CD4-positive, alpha-beta memory T cell (primary cell): Measurements from ENCODE around the gene GCC2. TPM values are rescaled to one million over a fixed set of nuclear protein-coding genes. Genes with fewer than 3 reads are reported as not detected.

ENCODE experiments used
- polyA plus RNA-seq, 2 donors: library from polyadenylated mRNA; unstranded; fragments of 300-500 nt; fragmentation: Illumina TruSeq; gene quantifications; one replicate each; pipeline ENCODE4 v1.2.3, GENCODE V29; 2021
- total RNA-seq, 2 experiments: library from RNA; stranded (reverse); gene quantifications; one replicate each; pipeline ENCODE4 v1.2.3, GENCODE V29; 2021

GCC2 gene
- total and polyA plus RNA-seq, 4 experiments from 2014 or later, result 13.7 to 232 (median 153) TPM

Other genes with a start within 250 kb of the GCC2 start
- gene SULT1C3, start 209.2 kb upstream of the GCC2 start, total RNA-seq, result not detected
- not detected for gene SULT1C3, start 209.2 kb upstream of the GCC2 start, polyA plus RNA-seq
- under 1 TPM; 0.06 to 0.23 TPM for gene SULT1C2, start 160.3 kb upstream of the GCC2 start, total RNA-seq
- not detected for gene SULT1C2, start 160.3 kb upstream of the GCC2 start, polyA plus RNA-seq
- not detected for gene SULT1C4, start 71.3 kb upstream of the GCC2 start, total RNA-seq
- gene SULT1C4, start 71.3 kb upstream of the GCC2 start, polyA plus RNA-seq, result not detected
- 100 to 1,000 TPM; 126 to 130 TPM for gene LIMS1, start 85.3 kb downstream of the GCC2 start, total RNA-seq
- 100 to 1,000 TPM; 242 to 286 TPM for gene LIMS1, start 85.3 kb downstream of the GCC2 start, polyA plus RNA-seq